ENCODE results near the gene LSM3.

LSM3 gene

GRCh38 chr3:14178247-14179113, at the start of gene LSM3, which contains the start of gene XPC:
LSM3 (plus strand) TSS chr3:14178817; CDS start chr3:14178861, 44 bp downstream.
XPC (minus strand) TSS chr3:14178601; CDS start chr3:14178568, 33 bp downstream.
- DNase-seq = peak; percentile 99

GRCh38 chr3:14129296-14129695, 49.3 kb upstream of the LSM3 start:
- DNase-seq = no peak

GRCh38 chr3:14130230-14130629, 48.4 kb upstream of the LSM3 start:
- DNase-seq = no peak

- no peak for DNase-seq
Observed at GRCh38 chr3:14130707-14131106, 47.9 kb upstream of the LSM3 start.

DNA sequence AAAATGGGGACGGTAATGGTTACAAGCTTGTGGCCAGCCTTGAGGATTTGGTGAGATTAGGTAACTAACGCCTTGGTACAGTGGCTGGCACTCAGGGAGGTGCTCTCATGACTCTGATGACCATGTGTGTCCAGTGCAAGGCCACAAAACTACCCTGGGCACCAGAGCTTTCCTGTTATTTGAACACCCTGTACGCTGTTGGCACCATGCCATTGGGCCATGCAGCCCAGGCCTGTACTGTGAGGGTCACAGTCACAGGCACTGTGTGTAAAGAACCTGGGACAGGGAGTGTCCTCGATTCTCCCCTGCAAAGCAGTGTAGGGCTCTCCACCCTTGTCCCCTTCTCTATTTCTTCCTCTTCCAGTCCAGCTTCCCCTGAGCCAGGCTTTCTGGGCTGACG, 47.5 kb upstream of the LSM3 start:
- no peak for DNase-seq

DNA sequence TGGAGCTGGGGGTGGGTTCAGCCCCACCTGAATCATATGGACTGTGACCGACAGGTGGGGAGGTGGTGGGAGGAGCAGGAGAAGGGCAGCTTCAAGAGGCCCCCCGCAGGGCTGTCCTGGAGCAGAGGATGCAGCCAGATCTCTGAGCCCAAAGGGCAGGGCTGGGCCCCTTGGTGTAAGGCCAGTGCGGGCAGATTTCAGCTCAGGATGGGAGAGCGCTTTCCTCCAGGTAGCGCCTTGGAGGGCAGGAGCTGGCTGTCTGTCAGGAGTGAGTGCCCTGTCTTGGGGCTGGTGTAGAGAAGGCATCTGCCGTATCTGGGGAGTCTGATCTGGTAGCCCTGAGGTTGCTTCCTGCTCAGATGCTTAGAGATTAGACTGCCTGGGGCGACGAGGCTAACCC, 46.5 kb upstream of the LSM3 start:
- no peak for DNase-seq

- DNase-seq = no peak
Observed at GRCh38 chr3:14132689-14133088, 45.9 kb upstream of the LSM3 start.

DNA sequence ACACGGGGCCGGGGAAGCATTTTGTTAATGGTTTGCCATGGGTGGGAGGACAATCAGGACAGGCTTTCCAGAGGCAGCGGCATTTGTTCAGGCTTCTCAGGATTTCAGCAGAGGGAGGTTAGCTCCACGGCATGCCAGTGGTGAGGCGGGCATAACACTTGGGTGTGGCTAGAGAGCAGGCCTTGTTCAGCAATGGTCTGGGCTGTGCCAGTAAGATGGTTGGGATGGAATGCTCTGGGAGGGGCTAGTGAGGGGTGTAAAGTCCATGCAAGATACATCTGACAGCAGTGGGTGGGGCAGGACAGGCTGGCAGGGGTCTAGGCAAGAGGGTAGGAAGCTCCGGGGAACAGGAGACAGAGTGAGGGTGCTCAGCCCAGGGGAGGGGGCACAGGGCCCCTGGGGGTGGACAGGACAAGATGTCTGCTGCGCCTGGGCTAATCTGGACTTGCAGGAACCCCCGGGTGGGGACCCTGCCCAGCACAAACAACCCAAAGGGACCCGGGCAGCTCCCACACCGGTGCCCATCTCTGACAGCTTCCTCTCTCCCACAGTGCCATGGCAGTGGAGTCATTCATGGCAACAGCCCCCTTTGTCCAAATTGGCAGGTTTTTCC, 45.3 kb upstream of the LSM3 start:
- DNase-seq = no peak

DNA sequence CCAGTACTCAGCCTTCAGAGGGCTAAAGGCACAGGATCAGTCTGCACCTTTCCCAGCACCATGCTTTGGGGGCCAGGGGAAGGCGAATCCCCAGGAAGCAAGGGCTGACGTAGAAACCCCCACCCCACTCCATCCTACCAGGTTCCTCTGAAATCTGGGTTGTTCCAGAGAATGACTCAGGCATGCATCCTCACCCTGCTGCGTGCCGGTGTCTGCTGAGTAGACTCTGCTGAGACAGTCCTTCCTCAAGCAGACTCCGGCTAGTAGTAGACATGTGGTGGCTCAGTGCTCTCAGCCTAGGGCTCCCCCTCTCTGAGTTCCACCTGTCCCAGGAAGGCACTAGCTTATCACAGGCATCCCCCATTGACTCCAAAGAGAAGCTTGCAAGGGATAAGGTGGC, 44.7 kb upstream of the LSM3 start:
- no peak for DNase-seq

- no peak for DNase-seq
Observed at GRCh38 chr3:14134291-14134690, 44.3 kb upstream of the LSM3 start.

- no peak for DNase-seq
Observed at GRCh38 chr3:14135581-14135980, 43.0 kb upstream of the LSM3 start.

GRCh38 chr3:14137004-14137403, 41.6 kb upstream of the LSM3 start:
- no peak for DNase-seq

GRCh38 chr3:14137445-14137844, 41.2 kb upstream of the LSM3 start:
- DNase-seq = no peak

GRCh38 chr3:14138109-14138877, 40.3 kb upstream of the LSM3 start:
- no peak for DNase-seq

DNA sequence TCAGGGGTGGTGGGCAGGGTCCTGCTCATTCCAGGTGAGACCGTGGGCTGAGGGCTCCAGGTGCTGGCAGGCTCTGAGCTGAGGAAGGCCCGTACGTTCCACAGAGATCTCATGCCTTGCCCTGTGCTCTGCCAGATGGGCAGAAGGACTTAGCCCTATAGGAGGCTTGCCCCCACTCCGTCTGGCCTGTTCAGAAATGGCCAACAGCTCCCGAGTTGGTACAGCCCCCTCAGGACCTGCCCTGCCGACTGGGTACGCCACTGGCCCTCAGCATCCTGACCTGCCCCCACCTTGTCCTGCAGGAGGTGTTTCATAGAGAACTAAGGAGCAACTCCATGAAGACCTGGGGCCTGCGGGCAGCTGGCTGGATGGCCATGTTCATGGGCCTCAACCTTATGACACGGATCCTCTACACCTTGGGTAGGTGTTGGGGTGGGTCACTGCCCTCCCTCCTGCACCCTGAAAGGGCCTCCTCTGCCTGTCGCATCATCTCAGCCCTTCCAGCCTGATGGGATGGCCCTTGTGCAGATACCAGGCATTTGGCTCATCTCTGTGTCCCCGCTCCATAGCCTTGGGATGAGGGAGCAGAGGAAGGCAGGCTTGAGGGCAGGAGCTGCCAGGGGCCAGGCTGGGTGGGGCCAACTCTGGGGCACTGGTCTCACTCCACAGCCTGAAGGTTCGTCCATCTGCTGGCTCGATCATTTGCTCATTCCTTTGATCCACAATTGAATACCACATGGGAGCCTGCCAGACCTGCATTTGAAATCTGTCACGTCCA, 39.5 kb upstream of the LSM3 start:
- DNase-seq = no peak

- no peak for DNase-seq
Observed at GRCh38 chr3:14139771-14140170, 38.8 kb upstream of the LSM3 start.

- DNase-seq = no peak
Observed at GRCh38 chr3:14140668-14141067, 37.9 kb upstream of the LSM3 start.

- no peak for DNase-seq
Observed at GRCh38 chr3:14141144-14141543, 37.5 kb upstream of the LSM3 start.

DNA sequence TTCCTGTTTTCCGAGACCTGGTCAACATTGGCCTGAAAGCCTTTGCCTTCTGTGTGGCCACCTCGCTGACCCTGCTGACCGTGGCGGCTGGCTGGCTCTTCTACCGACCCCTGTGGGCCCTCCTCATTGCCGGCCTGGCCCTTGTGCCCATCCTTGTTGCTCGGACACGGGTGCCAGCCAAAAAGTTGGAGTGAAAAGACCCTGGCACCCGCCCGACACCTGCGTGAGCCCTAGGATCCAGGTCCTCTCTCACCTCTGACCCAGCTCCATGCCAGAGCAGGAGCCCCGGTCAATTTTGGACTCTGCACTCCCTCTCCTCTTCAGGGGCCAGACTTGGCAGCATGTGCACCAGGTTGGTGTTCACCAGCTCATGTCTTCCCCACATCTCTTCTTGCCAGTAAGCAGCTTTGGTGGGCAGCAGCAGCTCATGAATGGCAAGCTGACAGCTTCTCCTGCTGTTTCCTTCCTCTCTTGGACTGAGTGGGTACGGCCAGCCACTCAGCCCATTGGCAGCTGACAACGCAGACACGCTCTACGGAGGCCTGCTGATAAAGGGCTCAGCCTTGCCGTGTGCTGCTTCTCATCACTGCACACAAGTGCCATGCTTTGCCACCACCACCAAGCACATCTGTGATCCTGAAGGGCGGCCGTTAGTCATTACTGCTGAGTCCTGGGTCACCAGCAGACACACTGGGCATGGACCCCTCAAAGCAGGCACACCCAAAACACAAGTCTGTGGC, 36.8 kb upstream of the LSM3 start:
- DNase-seq = no peak

- DNase-seq = no peak
Observed at GRCh38 chr3:14142567-14143270, 35.9 kb upstream of the LSM3 start.

Measured in eye (tissue), 1 donor.